ENCODE measurements around the gene POFUT1. TPM values are rescaled to one million over a fixed set of nuclear protein-coding genes. Genes with fewer than 3 reads are reported as not detected.
"Not testable (repeated sequence)": the region's sequence is repeated elsewhere in the genome, so short reads cannot be mapped to it uniquely, and the experiment has no call there.

The POFUT1 gene
- polyA plus RNA-seq, 1 donor (not counting 4 experiments of a cell fraction or from before 2014, with no cell fraction given), result 25.1 TPM

DNA sequence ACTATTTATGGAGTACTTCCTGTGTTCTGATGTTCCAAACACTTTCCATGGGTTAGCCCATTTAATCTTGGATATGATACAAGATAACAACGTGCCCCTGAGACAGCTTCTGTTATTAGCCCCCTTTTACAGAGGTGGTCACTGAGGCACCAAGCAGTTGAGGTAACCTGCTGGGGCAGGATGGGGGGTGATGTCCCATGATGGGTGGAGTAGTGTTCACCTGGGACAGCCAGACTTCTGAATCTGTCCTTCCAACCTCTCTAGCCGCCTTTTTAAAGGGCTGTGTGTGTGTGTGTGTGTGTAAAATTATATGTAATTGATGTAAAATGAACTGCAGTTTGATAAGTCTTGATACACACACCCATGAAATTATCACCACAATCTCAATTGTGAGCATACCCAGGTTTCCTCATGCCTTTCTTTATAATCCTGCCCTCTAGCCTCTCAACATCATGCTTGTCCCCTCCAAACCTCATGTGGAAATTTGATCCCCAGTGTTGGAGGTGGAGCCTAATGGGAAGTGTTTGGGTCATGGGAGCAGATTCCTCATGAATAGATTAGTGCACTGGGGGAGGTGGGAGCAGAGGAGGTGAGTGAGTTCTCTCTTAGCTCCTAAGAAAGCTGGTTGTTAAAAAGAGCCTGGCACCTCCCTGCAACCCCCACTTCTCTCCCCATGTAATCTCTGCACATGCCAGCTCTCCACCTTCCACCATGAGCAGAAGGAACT, 39.3 kb upstream of the POFUT1 start:
- no peaks in the 10 kb centered on the region for H3K9me1 ChIP-seq (ENCODE audit: control insufficient read depth, extremely low read depth, insufficient read depth, low read length)
- dilution Hi-C loops (cut with MboI; ENCODE audit: extremely low pct_ligation_motif_present, low sequenced_read_pairs), result no loop called here
- no peaks in the 10 kb centered on the region for H3K79me2 ChIP-seq (ENCODE audit: control insufficient read depth, insufficient read depth, low read length)
- no peak overlapping the region for H2AFZ ChIP-seq (ENCODE audit: control insufficient read depth, low read length)
- H3K9ac ChIP-seq (ENCODE audit: control insufficient read depth, extremely low read depth, insufficient read depth, low read length), result no peak overlapping the region
- H3K9me3 ChIP-seq (ENCODE audit: control insufficient read depth, low read depth, low read length), result no peaks in the 10 kb centered on the region
- DNase-seq (ENCODE audit: low read depth, low spot score), result no peak
- H3K27me3 ChIP-seq (ENCODE audit: control insufficient read depth, extremely low read depth, insufficient read depth, low read length), result no peaks in the 10 kb centered on the region
- FAIRE-seq, result no peak
- TF ChIP-seq EZH2 (IDR thresholded peaks at IDR 0.05; ENCODE audit: low read length), result no peak
- TF ChIP-seq, protein P1, sequence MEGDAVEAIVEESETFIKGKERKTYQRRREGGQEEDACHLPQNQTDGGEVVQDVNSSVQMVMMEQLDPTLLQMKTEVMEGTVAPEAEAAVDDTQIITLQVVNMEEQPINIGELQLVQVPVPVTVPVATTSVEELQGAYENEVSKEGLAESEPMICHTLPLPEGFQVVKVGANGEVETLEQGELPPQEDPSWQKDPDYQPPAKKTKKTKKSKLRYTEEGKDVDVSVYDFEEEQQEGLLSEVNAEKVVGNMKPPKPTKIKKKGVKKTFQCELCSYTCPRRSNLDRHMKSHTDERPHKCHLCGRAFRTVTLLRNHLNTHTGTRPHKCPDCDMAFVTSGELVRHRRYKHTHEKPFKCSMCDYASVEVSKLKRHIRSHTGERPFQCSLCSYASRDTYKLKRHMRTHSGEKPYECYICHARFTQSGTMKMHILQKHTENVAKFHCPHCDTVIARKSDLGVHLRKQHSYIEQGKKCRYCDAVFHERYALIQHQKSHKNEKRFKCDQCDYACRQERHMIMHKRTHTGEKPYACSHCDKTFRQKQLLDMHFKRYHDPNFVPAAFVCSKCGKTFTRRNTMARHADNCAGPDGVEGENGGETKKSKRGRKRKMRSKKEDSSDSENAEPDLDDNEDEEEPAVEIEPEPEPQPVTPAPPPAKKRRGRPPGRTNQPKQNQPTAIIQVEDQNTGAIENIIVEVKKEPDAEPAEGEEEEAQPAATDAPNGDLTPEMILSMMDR (optimal IDR thresholded peaks at IDR 0.05 in 1 of 3, IDR thresholded peaks at IDR 0.05 in 1 of 3, conservative IDR thresholded peaks at IDR 0.05 in 1 of 3; ENCODE audit: extremely low read depth in 1 of 3, insufficient read depth in 2 of 3, low read length in 3 of 3), result no peak
- H4K20me1 ChIP-seq (ENCODE audit: control insufficient read depth, extremely low read depth, insufficient read depth, low read length), result no peaks in the 10 kb centered on the region
- H3K36me3 ChIP-seq (ENCODE audit: control insufficient read depth in 2 of 2, extremely low read depth in 1 of 2, insufficient read depth in 2 of 2, low read length in 2 of 2), result peaks cover 16 to 19% of the 10 kb centered on the region in 2 experiments
- no peaks in the 10 kb centered on the region for H3K4me1 ChIP-seq (ENCODE audit: control insufficient read depth, extremely low read depth, insufficient read depth, low read length)
- no peak overlapping the region for H3K4me2 ChIP-seq (ENCODE audit: control insufficient read depth, extremely low read depth, insufficient read depth, low read depth, low read length)
- H3K4me3 ChIP-seq (ENCODE audit: control insufficient read depth in 2 of 3, extremely low read depth in 1 of 3, insufficient read depth in 2 of 3, low read depth in 1 of 3, low read length in 3 of 3), result no peak overlapping the region
- H3K27ac ChIP-seq (ENCODE audit: control insufficient read depth, insufficient read depth, low read length), result no peak overlapping the region

DNA sequence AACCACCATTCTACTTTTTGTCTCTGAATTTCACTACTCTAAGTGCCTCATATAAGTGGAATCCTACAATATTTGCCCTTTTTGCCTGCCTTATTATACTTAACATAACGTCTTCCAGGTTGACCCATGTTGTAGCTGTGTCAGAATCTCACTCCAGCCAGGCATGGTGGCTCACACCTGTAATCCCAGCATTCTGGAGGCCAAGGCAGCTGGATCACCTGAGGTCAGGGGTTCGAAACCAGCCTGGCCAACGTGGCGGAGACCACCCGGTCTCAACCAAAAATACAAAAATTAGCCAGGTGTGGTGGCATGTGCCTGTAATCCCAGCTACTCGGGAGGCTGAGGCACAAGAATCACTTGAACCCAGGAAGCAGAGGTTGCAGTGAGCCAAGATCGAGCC, 30.0 kb upstream of the POFUT1 start:
- H4K20me1 ChIP-seq (ENCODE audit: control insufficient read depth, extremely low read depth, insufficient read depth, low read length); H3K4me3 ChIP-seq (ENCODE audit: control insufficient read depth in 2 of 3, extremely low read depth in 1 of 3, insufficient read depth in 2 of 3, low read depth in 1 of 3, low read length in 3 of 3); H3K4me2 ChIP-seq (ENCODE audit: control insufficient read depth, extremely low read depth, insufficient read depth, low read depth, low read length); H3K27me3 ChIP-seq (ENCODE audit: control insufficient read depth, extremely low read depth, insufficient read depth, low read length); DNase-seq (ENCODE audit: low read depth, low spot score); H2AFZ ChIP-seq (ENCODE audit: control insufficient read depth, low read length); H3K4me1 ChIP-seq (ENCODE audit: control insufficient read depth, extremely low read depth, insufficient read depth, low read length); H3K9me1 ChIP-seq (ENCODE audit: control insufficient read depth, extremely low read depth, insufficient read depth, low read length); dilution Hi-C loops (cut with MboI; ENCODE audit: extremely low pct_ligation_motif_present, low sequenced_read_pairs); H3K36me3 ChIP-seq (ENCODE audit: control insufficient read depth in 2 of 2, extremely low read depth in 1 of 2, insufficient read depth in 2 of 2, low read length in 2 of 2); H3K9me3 ChIP-seq (ENCODE audit: control insufficient read depth, low read depth, low read length); H3K79me2 ChIP-seq (ENCODE audit: control insufficient read depth, insufficient read depth, low read length); FAIRE-seq; H3K9ac ChIP-seq (ENCODE audit: control insufficient read depth, extremely low read depth, insufficient read depth, low read length); H3K27ac ChIP-seq (ENCODE audit: control insufficient read depth, insufficient read depth, low read length): not testable (repeated sequence)

DNA sequence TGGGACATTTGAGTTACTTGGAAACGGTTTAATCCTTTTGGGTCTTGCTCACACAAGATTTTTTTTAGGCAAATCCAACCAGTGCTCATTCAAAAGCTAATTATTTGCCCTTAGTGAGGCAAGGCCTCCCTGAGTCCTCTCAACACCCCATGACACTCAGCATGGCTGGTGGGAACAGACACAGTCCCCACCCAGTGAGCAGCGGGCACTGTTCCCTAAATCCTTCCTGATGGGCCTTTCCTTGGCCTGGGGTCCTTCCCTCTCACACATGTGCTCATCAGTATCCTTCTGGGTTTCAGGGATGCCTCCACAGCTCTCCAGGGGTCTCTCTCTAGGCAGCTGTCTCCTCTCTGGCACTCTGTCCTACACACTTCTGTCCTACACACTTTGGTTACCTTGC, 28.2 kb upstream of the POFUT1 start:
- Histone ChIP-seq H3K9me1 (ENCODE audit: control insufficient read depth, extremely low read depth, insufficient read depth, low read length) (no peaks in the 10 kb centered on the region), H3K4me3 (ENCODE audit: control insufficient read depth in 2 of 3, extremely low read depth in 1 of 3, insufficient read depth in 2 of 3, low read depth in 1 of 3, low read length in 3 of 3) (no peak overlapping the region), H3K27me3 (ENCODE audit: control insufficient read depth, extremely low read depth, insufficient read depth, low read length) (no peaks in the 10 kb centered on the region), H4K20me1 (ENCODE audit: control insufficient read depth, extremely low read depth, insufficient read depth, low read length) (no peaks in the 10 kb centered on the region), H2AFZ (ENCODE audit: control insufficient read depth, low read length) (no peak overlapping the region), H3K4me2 (ENCODE audit: control insufficient read depth, extremely low read depth, insufficient read depth, low read depth, low read length) (no peak overlapping the region), H3K79me2 (ENCODE audit: control insufficient read depth, insufficient read depth, low read length) (no peaks in the 10 kb centered on the region), H3K9ac (ENCODE audit: control insufficient read depth, extremely low read depth, insufficient read depth, low read length) (no peak overlapping the region), H3K9me3 (ENCODE audit: control insufficient read depth, low read depth, low read length) (no peaks in the 10 kb centered on the region), H3K36me3 (ENCODE audit: control insufficient read depth in 2 of 2, extremely low read depth in 1 of 2, insufficient read depth in 2 of 2, low read length in 2 of 2) (no peaks in the 10 kb centered on the region), H3K4me1 (ENCODE audit: control insufficient read depth, extremely low read depth, insufficient read depth, low read length) (no peaks in the 10 kb centered on the region), H3K27ac (ENCODE audit: control insufficient read depth, insufficient read depth, low read length) (no peak overlapping the region)
- no peak for DNase-seq (ENCODE audit: low read depth, low spot score)
- dilution Hi-C loops (cut with MboI; ENCODE audit: extremely low pct_ligation_motif_present, low sequenced_read_pairs), result no loop called here
- FAIRE-seq, result no peak
- TF ChIP-seq, protein P1 (optimal IDR thresholded peaks at IDR 0.05 in 1 of 3, IDR thresholded peaks at IDR 0.05 in 1 of 3, conservative IDR thresholded peaks at IDR 0.05 in 1 of 3; ENCODE audit: extremely low read depth in 1 of 3, insufficient read depth in 2 of 3, low read length in 3 of 3), result no peak
- no peak for TF ChIP-seq EZH2 (IDR thresholded peaks at IDR 0.05; ENCODE audit: low read length)
